ENCODE data around the gene FOXK1.

The FOXK1 gene

GRCh38 chr7:4766666-4767519, 84.8 kb downstream of the FOXK1 start:
- DNase-seq: no peak

GRCh38 chr7:4768597-4769569, 86.8 kb downstream of the FOXK1 start:
- no peak for DNase-seq

GRCh38 chr7:4769761-4770160, 87.7 kb downstream of the FOXK1 start:
- no peak for DNase-seq

GRCh38 chr7:4770886-4771285, 88.8 kb downstream of the FOXK1 start:
- no peak for DNase-seq

GRCh38 chr7:4771737-4772136, 89.6 kb downstream of the FOXK1 start:
- DNase-seq: no peak

GRCh38 chr7:4772306-4772705, 90.2 kb downstream of the FOXK1 start:
- no peak for DNase-seq

GRCh38 chr7:4774007-4774406, 91.9 kb downstream of the FOXK1 start:
- no peak for DNase-seq

GRCh38 chr7:4774658-4775249, 92.7 kb downstream of the FOXK1 start:
- peak; percentile 50 for DNase-seq

- peak; percentile 97 for DNase-seq
Measured at GRCh38 chr7:4775250-4775847, 93.3 kb downstream of the FOXK1 start, which contains the start of gene AP5Z1. Gene AP5Z1 (plus strand): TSS chr7:4775623. CDS start chr7:4775716, 93 bp downstream.

- DNase-seq: peak; percentile 55
Measured at GRCh38 chr7:4775848-4776623, 93.9 kb downstream of the FOXK1 start.

GRCh38 chr7:4779118-4779517, 97.0 kb downstream of the FOXK1 start:
- no peak for DNase-seq

- DNase-seq: no peak
Measured at GRCh38 chr7:4781366-4782069, 99.4 kb downstream of the FOXK1 start.

- no peak for DNase-seq
Measured at GRCh38 chr7:4782333-4783291, 100.5 kb downstream of the FOXK1 start.

GRCh38 chr7:4783292-4783652, 101.2 kb downstream of the FOXK1 start:
- no peak for DNase-seq

GRCh38 chr7:4783762-4784351, 101.8 kb downstream of the FOXK1 start:
- DNase-seq: no peak

- DNase-seq: no peak
Measured at GRCh38 chr7:4784799-4785198, 102.7 kb downstream of the FOXK1 start.

GRCh38 chr7:4785371-4785770, 103.3 kb downstream of the FOXK1 start:
- no peak for DNase-seq

- DNase-seq: no peak
Measured at GRCh38 chr7:4786015-4786414, 103.9 kb downstream of the FOXK1 start.

GRCh38 chr7:4787541-4787940, 105.4 kb downstream of the FOXK1 start:
- DNase-seq: no peak

All from activated CD4-positive, alpha-beta T cell treated with anti-CD3 and anti-CD28 coated beads, Interleukin-10, Interleukin-2, amounts not matched to agents 100 ng/mL and 50 ng/mL, durations not matched to agents 16 hours and 8 hours (primary cell).